SK-N-SH (cell line): ENCODE data around the gene FXYD5. TPM values are rescaled to one million over a fixed set of nuclear protein-coding genes. Genes with fewer than 3 reads are reported as not detected.
"Not testable (repeated sequence)": the region's sequence is repeated elsewhere in the genome, so short reads cannot be mapped to it uniquely, and the experiment has no call there.

Experiments
- CTCF ChIA-PET: fragments of 300-600, 350-600 bp; formaldehyde crosslinking; extraction: SDS; loops from one replicate; lab custom pipeline; 2021; lab: Yijun Ruan, JAX
- POLR2A ChIA-PET: fragments of 350-600 bp; sonication (Branson Sonifier 250); formaldehyde crosslinking; extraction: SDS; loops from one replicate; lab custom pipeline; 2020; ENCODE audit warnings: antibody characterized with exemption, inconsistent platforms; lab: Yijun Ruan, JAX
- DNase-seq: peaks from one replicate; pipeline ENCODE4 v3.0.0; 2012
- H2AFZ ChIP-seq: fragments of 200-600 bp; sonication (generic); 2 replicates; pipeline ENCODE4 v1.8.1; 2016; ENCODE audit warnings: antibody characterized with exemption, mild to moderate bottlenecking, low read depth
- H3F3A ChIP-seq: fragments of 200-600 bp; sonication (generic); replicated peaks from 2 replicates; pipeline ENCODE3; 2016; ENCODE audit warnings: antibody characterized with exemption, mild to moderate bottlenecking; ENCODE audit not compliant: insufficient read depth
- H3K27ac ChIP-seq, 2 experiments: fragments of 200-500 bp in 1 of 2; fragments of 200-600 bp in 1 of 2; sonication (Bioruptor generic) in 1 of 2; sonication (generic), shearing (Covaris generic) in 1 of 2; 2 replicates each; pipeline versions ENCODE4 v1.5.1 to v1.6.1; 2014 to 2016; ENCODE audit warnings: low read depth in 2 of 2, inconsistent platforms in 1 of 2, low read length in 1 of 2, mild to moderate bottlenecking in 1 of 2, mixed read lengths in 1 of 2
- H3K27me3 ChIP-seq: fragments of 200-600 bp; sonication (generic), shearing (Covaris generic); 2 replicates; pipeline ENCODE4 v1.6.1; 2016; ENCODE audit warnings: mixed run types; ENCODE audit not compliant: insufficient read depth
- H3K36me3 ChIP-seq, 2 experiments: fragments of 200-500 bp in 1 of 2; fragments of 200-600 bp in 1 of 2; sonication (Bioruptor generic) in 1 of 2; sonication (generic) in 1 of 2; replicated peaks in 1 of 2; 2 replicates each; pipeline versions ENCODE3 to v1.5.1; 2014 to 2016; ENCODE audit warnings: low read length in 1 of 2, mild to moderate bottlenecking in 1 of 2; ENCODE audit not compliant: insufficient read depth in 2 of 2, control insufficient read depth in 1 of 2
- H3K4me1 ChIP-seq, 2 experiments: fragments of 200-500 bp in 1 of 2; fragments of 200-600 bp in 1 of 2; sonication (Bioruptor generic) in 1 of 2; sonication (generic), shearing (Covaris generic) in 1 of 2; 2 replicates each; pipeline versions ENCODE4 v1.5.1 to v1.6.1; 2014 to 2016; ENCODE audit warnings: low read depth in 1 of 2, low read length in 1 of 2, mixed run types in 1 of 2; ENCODE audit not compliant: insufficient read depth in 2 of 2, control insufficient read depth in 1 of 2
- H3K4me2 ChIP-seq: fragments of 200-600 bp; sonication (generic), shearing (Covaris generic); 2 replicates; pipeline ENCODE4 v1.6.1; 2017; ENCODE audit warnings: mixed run types
- H3K4me3 ChIP-seq, 2 experiments: fragments of 200-500 bp in 1 of 2; fragments of 200-600 bp in 1 of 2; sonication (Bioruptor generic) in 1 of 2; sonication (generic), shearing (Covaris generic) in 1 of 2; 2 replicates each; pipeline versions ENCODE4 v1.5.1 to v1.8.1; 2014 to 2016; ENCODE audit warnings: low read depth in 2 of 2, inconsistent platforms in 1 of 2, low read length in 1 of 2, mild to moderate bottlenecking in 1 of 2, mixed read lengths in 1 of 2, moderate library complexity in 1 of 2
- H3K79me2 ChIP-seq: fragments of 200-600 bp; sonication (generic); 2 replicates; pipeline ENCODE4 v1.8.1; 2017; ENCODE audit warnings: mild to moderate bottlenecking; ENCODE audit not compliant: insufficient read depth
- H3K9ac ChIP-seq: fragments of 200-600 bp; sonication (generic); 2 replicates; pipeline ENCODE4 v1.6.1; 2017; ENCODE audit warnings: mixed run types
- H3K9me2 ChIP-seq: fragments of 200-600 bp; sonication (generic); 2 replicates; pipeline ENCODE4 v1.6.1; 2017; ENCODE audit warnings: mixed run types
- H3K9me3 ChIP-seq: fragments of 200-600 bp; sonication (generic); 2 replicates; pipeline ENCODE4 v1.6.1; 2017; ENCODE audit warnings: mixed run types, mild to moderate bottlenecking, moderate library complexity
- H4K20me1 ChIP-seq: fragments of 200-600 bp; sonication (generic); 2 replicates; pipeline ENCODE4 v1.6.1; 2017; ENCODE audit warnings: mild to moderate bottlenecking, mixed run types; ENCODE audit not compliant: insufficient read depth
- EP300 ChIP-seq, 2 experiments: IDR thresholded peaks; 2 replicates each; pipeline versions ENCODE4 v1.4.0 to v1.6.1; 2012; ENCODE audit warnings: borderline replicate concordance in 1 of 2, low read depth in 1 of 2, low read length in 1 of 2
- FOSL2 ChIP-seq: IDR thresholded peaks from 2 replicates; pipeline ENCODE4 v1.4.0; 2012; ENCODE audit warnings: low read depth, mild to moderate bottlenecking, moderate library complexity, borderline replicate concordance
- GABPA ChIP-seq: IDR thresholded peaks from 2 replicates; pipeline ENCODE4 v1.4.0; 2012; ENCODE audit warnings: low read depth, mild to moderate bottlenecking
- MXI1 ChIP-seq: IDR thresholded peaks from 2 replicates; pipeline ENCODE4 v1.6.1; 2012; ENCODE audit warnings: mild to moderate bottlenecking, low read depth, low read length, improper control_type of control experiment
- NFIC ChIP-seq: IDR thresholded peaks from 2 replicates; pipeline ENCODE4 v1.4.0; 2012; ENCODE audit warnings: borderline replicate concordance
- POLR2AphosphoS5 ChIP-seq: IDR thresholded peaks from 2 replicates; pipeline ENCODE4 v1.6.1; 2012; ENCODE audit warnings: low read depth, low read length
- RXRA ChIP-seq: IDR thresholded peaks from 2 replicates; pipeline ENCODE4 v1.4.0; 2012; ENCODE audit warnings: low read depth, mild to moderate bottlenecking, borderline replicate concordance
- SIN3A ChIP-seq: IDR thresholded peaks from 2 replicates; pipeline ENCODE4 v1.6.1; 2012; ENCODE audit warnings: low read depth, mild to moderate bottlenecking, low read length, moderate library complexity, borderline replicate concordance
- SMC3 ChIP-seq: IDR thresholded peaks from 2 replicates; pipeline ENCODE4 v1.6.1; 2012; ENCODE audit warnings: low read depth, low read length, improper control_type of control experiment
- TCF12 ChIP-seq: IDR thresholded peaks from 2 replicates; pipeline ENCODE4 v1.4.0; 2012
- ZBTB33 ChIP-seq: IDR thresholded peaks from 2 replicates; pipeline ENCODE4 v1.4.0; 2012; ENCODE audit warnings: low read depth, borderline replicate concordance
- WGBS: methylation state at CpG from one replicate; pipeline ENCODE4 v1.1.6; 2017; ENCODE audit warnings: low lambda C conversion rate; 5-methylcytosine and 5-hydroxymethylcytosine counted together
- polyA plus RNA-seq, 3 experiments: library from polyadenylated mRNA; depleted of rRNA; stranded (reverse); fragments of >200 nt; gene quantifications; 2 replicates each; pipeline ENCODE4 v1.2.3, GENCODE V29; 2012

The FXYD5 gene
- polyA plus RNA-seq, 1 of the 3 experiments (the other 2 are of a cell fraction): 195 TPM

GRCh38 chr19:35151273-35152065 is 3.1 kb upstream of the FXYD5 start:
- no peaks in the 10 kb centered on the region for H3K9me3 ChIP-seq
- no peak overlapping the region for H2AFZ ChIP-seq
- no peak overlapping the region for H3K9ac ChIP-seq
- TF ChIP-seq FOSL2 (no peak), SMC3 (no peak), MXI1 (no peak), ZBTB33 (no peak), RXRA (no peak), GABPA (no peak), NFIC (no peak), SIN3A (no peak), EP300 (IDR thresholded peaks at IDR 0.05; ENCODE audit: borderline replicate concordance in 1 of 2, low read depth in 1 of 2, low read length in 1 of 2) (no peak), POLR2AphosphoS5 (no peak), TCF12 (no peak)
- H3K36me3 ChIP-seq: no peaks in the 10 kb centered on the region
- ChIA-PET POLR2A (no interaction called here), CTCF (interaction anchor here (1.4 to 5.3 kb wide), 4 partner anchors 8 to 85 kb away, joined by 3 to 59 read pairs (median 7); partner anchors contain the start of gene FXYD7)
- DNase-seq: no peak
- WGBS: 75% methylated on average over 20 of the region's 20 CpGs
- H3K4me2 ChIP-seq: no peak overlapping the region
- H4K20me1 ChIP-seq: no peaks in the 10 kb centered on the region
- H3K4me1 ChIP-seq: peaks cover 0 to 3% of the 10 kb centered on the region in 2 experiments; a peak in 2 of 4 replicates
- peaks cover 19% of the 10 kb centered on the region for H3K79me2 ChIP-seq
- no peak overlapping the region for H3K4me3 ChIP-seq
- H3K27ac ChIP-seq: no peak overlapping the region
- no peaks in the 10 kb centered on the region for H3K9me2 ChIP-seq
- no peaks in the 10 kb centered on the region for H3K27me3 ChIP-seq
- peaks cover 4% of the 10 kb centered on the region for H3F3A ChIP-seq

- H3K4me1 ChIP-seq, POLR2A ChIA-PET, H3K9ac ChIP-seq, H3K4me3 ChIP-seq, H3K9me2 ChIP-seq, H3K27ac ChIP-seq, H3F3A ChIP-seq, H3K36me3 ChIP-seq, H3K27me3 ChIP-seq, H2AFZ ChIP-seq, DNase-seq, H4K20me1 ChIP-seq, H3K9me3 ChIP-seq: not testable (repeated sequence)
- WGBS: 76% methylated on average over 10 of the region's 10 CpGs
- Histone ChIP-seq H3K79me2 (peaks cover 19% of the 10 kb centered on the region), H3K4me2 (peak overlapping the region; percentile 98; the same call in 1 of the 2 replicates)
- CTCF ChIA-PET: interaction anchor here (1.0 to 5.3 kb wide), 10 partner anchors 10 to 119 kb away, joined by 3 to 59 read pairs (median 4); partner anchors contain the start of genes FXYD7 and USF2
Observed at GRCh38 chr19:35153129-35153522, 1.4 kb upstream of the FXYD5 start.
